ENCODE measurements around the gene CD300LG. TPM values are rescaled to one million over a fixed set of nuclear protein-coding genes. Genes with fewer than 3 reads are reported as not detected.
A peak's percentile ranks its signal among the peaks of the same experiment; 100 is the strongest.

CD300LG gene
- total and polyA plus RNA-seq, 12 donors = 0.78 to 7.3 (median 2.4) TPM

- TF ChIP-seq CTCF (IDR thresholded peaks at IDR 0.05) = no peak
- no peak for TF ChIP-seq POLR2A (IDR thresholded peaks at IDR 0.05)
- intact Hi-C loops (cut with DNase I) = no loop called here
- 67 to 71% (median 70%) methylated on average over 10 of the region's 10 CpGs for WGBS, 4 donors
- H3K27me3 ChIP-seq = no peaks in the 10 kb centered on the region
- DNase-seq = peak in 6 of 7 donors; percentile 45 to 70 (median 60)
- peak overlapping the region in 1 of 5 donors; percentile 75 for H3K27ac ChIP-seq
- H3K9me3 ChIP-seq (replicated peaks in 1 of 3) = no peaks in the 10 kb centered on the region
- no peaks in the 10 kb centered on the region for H3K36me3 ChIP-seq (replicated peaks in 1 of 2)
- peaks cover 0 to 8% of the 10 kb centered on the region in 2 donors for H3K4me1 ChIP-seq (replicated peaks in 1 of 2)
- H3K4me3 ChIP-seq = no peak overlapping the region
Measured at GRCh38 chr17:43823350-43824084, 23.5 kb upstream of the CD300LG start.

- 90 to 100% (median 95%) methylated on average over 6 to 12 of the region's 12 CpGs for WGBS, 4 donors
- Histone ChIP-seq H3K4me1 (replicated peaks in 1 of 2) (peaks cover 0 to 8% of the 10 kb centered on the region in 2 donors), H3K27me3 (no peaks in the 10 kb centered on the region), H3K9me3 (replicated peaks in 1 of 3) (no peaks in the 10 kb centered on the region), H3K27ac (no peak overlapping the region), H3K36me3 (replicated peaks in 1 of 2) (no peaks in the 10 kb centered on the region), H3K4me3 (no peak overlapping the region)
- TF ChIP-seq CTCF (IDR thresholded peaks at IDR 0.05) = no peak
- no peak for TF ChIP-seq POLR2A (IDR thresholded peaks at IDR 0.05)
- DNase-seq = no peak
- intact Hi-C loops (cut with DNase I) = no loop called here
Measured at GRCh38 chr17:43825567-43825966, 21.4 kb upstream of the CD300LG start.

GRCh38 chr17:43826206-43826605 lies 20.8 kb upstream of the CD300LG start:
- TF ChIP-seq CTCF (IDR thresholded peaks at IDR 0.05) (no peak), POLR2A (IDR thresholded peaks at IDR 0.05) (no peak)
- intact Hi-C loops (cut with DNase I) = no loop called here
- 93 to 96% (median 94%) methylated on average over 7 of the region's 7 CpGs for WGBS, 4 donors
- H3K4me3 ChIP-seq = no peak overlapping the region
- H3K27me3 ChIP-seq = no peaks in the 10 kb centered on the region
- no peaks in the 10 kb centered on the region for H3K9me3 ChIP-seq (replicated peaks in 1 of 3)
- DNase-seq = no peak
- H3K4me1 ChIP-seq (replicated peaks in 1 of 2) = peaks cover 0 to 8% of the 10 kb centered on the region in 2 donors
- no peaks in the 10 kb centered on the region for H3K36me3 ChIP-seq (replicated peaks in 1 of 2)
- H3K27ac ChIP-seq = no peak overlapping the region

GRCh38 chr17:43827596-43827995 lies 19.4 kb upstream of the CD300LG start:
- H3K9me3 ChIP-seq (replicated peaks in 1 of 3) = no peaks in the 10 kb centered on the region
- H3K27me3 ChIP-seq = no peaks in the 10 kb centered on the region
- H3K27ac ChIP-seq = no peak overlapping the region
- DNase-seq = no peak
- H3K4me3 ChIP-seq = no peak overlapping the region
- intact Hi-C loops (cut with DNase I) = no loop called here
- TF ChIP-seq POLR2A (IDR thresholded peaks at IDR 0.05) (no peak), CTCF (IDR thresholded peaks at IDR 0.05) (no peak)
- 95 to 98% (median 95%) methylated on average over 9 of the region's 9 CpGs; no CpG with 5 or more reads in 1 of the 4 donors for WGBS, 4 donors
- H3K4me1 ChIP-seq (replicated peaks in 1 of 2) = peaks cover 6 to 13% of the 10 kb centered on the region in 2 donors
- no peaks in the 10 kb centered on the region for H3K36me3 ChIP-seq (replicated peaks in 1 of 2)

Data from adrenal gland (tissue), 12 donors.